Measurements from ENCODE around the gene ZG16B.

The ZG16B gene

GRCh38 chr16:2825049-2825742, 4.9 kb upstream of the ZG16B start:
- DNase-seq = no peak

- no peak for DNase-seq
Observed at GRCh38 chr16:2825906-2826305, 4.2 kb upstream of the ZG16B start.

- no peak for DNase-seq
Observed at GRCh38 chr16:2826591-2827373, 3.3 kb upstream of the ZG16B start.

DNA sequence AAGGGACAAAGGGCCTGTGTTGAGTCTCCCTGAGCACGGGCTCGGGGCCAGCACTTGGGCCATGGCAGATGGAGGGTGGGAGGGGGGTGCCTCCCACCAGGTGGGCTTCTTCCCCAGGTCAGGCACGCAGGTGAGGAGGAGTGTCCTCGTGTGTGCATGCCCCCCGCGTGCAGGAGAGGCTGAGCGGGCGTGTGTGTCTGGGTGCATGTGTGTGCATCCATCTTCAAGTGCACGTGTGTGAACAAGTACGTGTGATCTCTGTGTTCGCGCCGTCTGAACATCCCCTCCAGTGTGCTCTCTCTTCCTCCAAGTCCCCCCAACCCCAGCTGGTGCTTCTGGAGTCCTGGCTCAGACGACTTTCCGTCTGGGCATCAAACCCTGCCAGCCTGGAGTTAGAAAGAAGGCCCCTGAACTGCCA, 2.7 kb upstream of the ZG16B start:
- DNase-seq = no peak

GRCh38 chr16:2827831-2828520, 2.1 kb upstream of the ZG16B start:
- DNase-seq = no peak

GRCh38 chr16:2828521-2828840, 1.6 kb upstream of the ZG16B start:
- DNase-seq = no peak

GRCh38 chr16:2828876-2829430, 1.1 kb upstream of the ZG16B start:
- no peak for DNase-seq

- DNase-seq = no peak
Observed at GRCh38 chr16:2830355-2830695, 222 bp downstream of the ZG16B start.

- DNase-seq = no peak
Observed at GRCh38 chr16:2831203-2831602, 1.1 kb downstream of the ZG16B start.

GRCh38 chr16:2833776-2834175, 3.7 kb downstream of the ZG16B start:
- no peak for DNase-seq

DNA sequence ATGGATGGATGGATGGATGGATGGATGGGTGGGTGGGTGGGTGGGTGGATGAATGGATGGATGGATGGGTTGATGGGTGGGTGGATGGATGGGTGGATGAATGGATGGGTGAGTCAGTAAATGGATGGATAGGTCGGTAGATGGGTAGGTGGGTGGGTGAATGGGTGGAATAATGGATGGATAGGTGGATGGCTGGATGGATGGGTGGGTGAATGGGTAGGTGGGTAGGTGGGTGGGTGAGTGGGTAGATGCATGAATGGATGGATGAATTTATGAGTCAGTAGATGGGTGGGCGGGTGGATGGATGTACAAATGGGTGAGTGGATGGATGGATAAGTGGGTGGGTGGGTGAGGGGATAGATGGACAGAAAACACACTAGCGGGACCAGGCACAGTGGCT, 4.9 kb downstream of the ZG16B start:
- no peak for DNase-seq

DNA sequence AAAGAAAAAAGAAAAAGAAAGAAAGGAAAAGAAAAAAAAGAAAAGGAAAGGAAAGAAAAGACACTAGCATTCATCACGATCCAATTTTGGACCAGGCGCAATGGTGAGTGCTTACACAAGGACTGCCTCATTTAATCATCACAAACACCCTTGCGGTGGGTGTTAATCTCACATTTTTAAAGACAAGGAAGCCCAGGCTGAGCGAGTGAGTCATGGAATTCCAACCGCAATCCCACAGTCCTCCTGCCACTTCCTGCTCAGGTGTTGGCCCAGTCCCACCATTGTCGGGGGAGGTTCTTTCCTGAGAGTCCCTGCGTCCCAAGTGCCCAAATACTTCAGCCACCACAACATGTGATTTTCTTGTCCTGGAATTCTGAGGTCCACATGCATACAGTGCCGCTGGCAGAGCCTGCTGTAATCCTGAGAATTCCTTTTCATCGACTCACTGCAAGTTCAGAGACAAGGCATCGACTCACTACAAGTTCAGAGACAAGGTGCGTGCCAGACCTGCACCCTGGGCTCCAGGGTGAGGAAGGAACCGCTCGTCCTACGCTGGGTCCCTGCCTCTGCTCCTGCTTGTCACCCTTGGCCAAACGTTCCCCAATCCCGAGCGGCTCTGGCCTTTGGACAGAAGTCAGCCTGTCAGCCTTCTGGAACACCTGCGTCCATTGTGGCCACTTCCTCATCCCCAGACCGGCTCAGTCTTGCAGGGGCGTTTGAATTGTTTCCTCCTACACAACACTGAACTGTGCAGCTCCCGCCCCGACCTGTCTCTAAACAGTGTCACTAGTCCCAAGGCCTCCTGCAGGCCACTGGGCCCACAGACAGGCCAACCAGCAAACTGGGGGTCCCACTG, 5.8 kb downstream of the ZG16B start:
- DNase-seq = no peak

- DNase-seq = no peak
Observed at GRCh38 chr16:2836646-2837508, 6.8 kb downstream of the ZG16B start.

- peak; percentile 34 to 61 for DNase-seq
Observed at GRCh38 chr16:2838928-2839327, 8.8 kb downstream of the ZG16B start.

DNA sequence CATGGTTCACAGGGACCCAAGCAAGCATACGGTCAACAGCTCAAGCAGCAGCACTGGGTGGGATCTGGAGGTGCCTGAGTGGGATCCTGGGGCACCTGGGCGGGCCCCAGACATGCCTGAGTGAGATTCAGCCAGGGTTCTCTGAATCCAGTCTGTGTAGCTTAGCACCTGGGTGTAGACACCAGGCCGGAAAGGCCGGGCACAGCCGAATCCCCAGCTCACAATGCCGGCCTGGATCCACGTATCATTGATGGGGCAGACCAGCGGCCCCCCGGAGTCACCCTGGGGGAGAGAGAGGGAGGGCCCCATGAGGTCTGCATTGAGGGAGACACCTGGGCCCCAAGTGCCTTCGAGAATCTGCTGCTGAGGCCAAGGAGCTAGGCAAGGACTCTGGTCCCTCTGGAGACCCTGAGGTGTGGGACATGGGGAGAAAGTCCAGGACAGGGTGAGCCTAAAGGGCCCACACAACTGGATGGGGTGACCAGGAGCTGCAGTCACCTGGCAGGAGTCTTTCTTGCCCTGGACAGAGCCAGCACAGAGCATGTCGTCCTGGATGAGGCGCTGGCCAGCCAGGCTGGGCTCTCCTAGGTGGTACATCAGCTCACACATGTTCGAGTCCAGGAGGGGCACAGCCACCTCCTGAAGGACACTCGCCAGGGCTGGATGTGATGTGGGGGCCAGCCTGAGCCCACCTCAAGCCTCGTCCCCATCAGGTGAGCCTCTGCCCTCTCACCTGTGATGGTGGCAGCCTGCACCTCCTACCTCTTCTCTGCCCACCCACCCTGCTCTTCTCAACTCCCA, 9.7 kb downstream of the ZG16B start:
- DNase-seq = no peak

DNA sequence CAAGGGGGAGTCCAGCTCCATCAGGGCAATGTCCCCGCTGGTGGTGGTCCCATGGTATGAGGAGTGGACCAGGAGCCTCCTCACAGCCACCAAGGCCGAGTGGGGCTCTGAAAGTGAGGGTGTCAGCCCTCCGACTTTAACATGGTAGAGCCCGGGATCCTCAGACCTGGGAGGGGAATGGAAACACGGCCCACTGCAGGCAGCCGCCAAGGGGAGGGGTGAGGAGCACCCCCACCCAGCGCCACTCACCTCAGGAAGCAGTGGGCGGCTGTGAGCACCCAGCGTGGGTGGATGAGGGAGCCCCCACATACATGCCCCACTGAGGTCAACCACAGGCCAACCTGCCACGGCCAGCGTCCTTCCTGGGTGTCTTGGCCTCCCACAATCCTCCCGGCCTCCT, 10.8 kb downstream of the ZG16B start:
- DNase-seq = no peak

DNA sequence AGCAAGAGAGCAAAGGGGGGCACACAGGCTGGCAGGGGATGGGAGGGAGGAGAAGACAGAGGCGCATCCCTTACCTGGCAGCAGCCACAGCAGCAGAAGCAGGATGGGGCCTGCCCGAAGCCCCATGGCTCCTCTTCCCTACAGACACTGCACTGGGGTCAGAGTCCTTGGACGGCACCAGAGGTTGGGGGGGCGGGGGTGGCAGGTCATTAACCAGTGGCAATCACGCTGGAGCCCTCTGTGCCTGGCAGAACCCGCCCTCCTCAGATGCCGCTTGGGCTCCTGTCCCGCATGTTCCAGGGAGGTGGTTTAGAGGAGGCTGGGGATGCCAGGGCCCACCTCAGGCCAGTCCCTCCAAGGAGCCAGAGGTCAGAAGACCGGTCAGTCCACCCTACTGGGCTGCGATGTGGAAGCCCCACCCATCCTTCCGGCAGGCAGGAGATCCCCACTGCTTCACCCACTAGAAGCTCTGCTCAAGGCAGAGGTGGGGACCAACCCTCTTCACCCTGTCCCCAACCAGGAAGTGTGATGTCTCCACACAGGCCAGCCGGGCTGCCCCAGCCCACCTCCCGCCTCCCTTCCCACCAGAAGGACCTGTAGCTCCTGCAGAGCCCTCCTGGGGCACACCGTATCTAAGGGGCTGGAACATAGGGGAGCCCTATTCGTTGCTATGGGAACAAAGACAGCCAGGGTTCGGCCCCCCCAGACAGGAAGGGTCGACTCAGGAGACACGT, 11.7 kb downstream of the ZG16B start:
- DNase-seq = no peak

GRCh38 chr16:2842340-2843000, 12.4 kb downstream of the ZG16B start:
- no peak for DNase-seq

- no peak for DNase-seq
Observed at GRCh38 chr16:2843526-2843925, 13.4 kb downstream of the ZG16B start.

DNA sequence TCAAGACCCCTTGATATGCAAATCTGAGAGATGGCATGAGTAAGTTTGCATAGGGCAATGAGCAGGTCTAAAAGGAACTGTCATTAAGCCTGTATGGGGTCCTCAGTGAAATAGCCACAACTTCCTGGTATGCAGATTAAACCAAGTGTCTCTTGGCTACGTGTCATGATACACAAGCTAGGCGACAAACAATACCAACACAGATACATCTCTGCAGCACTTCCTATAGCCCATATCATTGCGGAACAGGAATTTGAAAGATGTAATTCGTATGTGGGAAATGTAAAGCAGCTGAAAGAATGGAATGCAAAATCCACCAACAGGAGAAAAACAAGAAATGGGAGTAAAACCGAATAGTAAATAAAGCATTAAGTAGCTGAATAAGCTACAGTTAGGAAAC, 15.0 kb downstream of the ZG16B start:
- no peak for DNase-seq

Data from NCI-H524 (cell line).